HepG2 (cell line): ENCODE results near the gene HSD17B8. TPM values are rescaled to one million over a fixed set of nuclear protein-coding genes. Genes with fewer than 3 reads are reported as not detected.

Experiments used
- ATAC-seq: fragments of 200-7000 bp; cut with Tn5 transposase; 3 replicates; pipeline ENCODE4 v1.9.1; 2020; ENCODE audit warnings: mild to moderate bottlenecking, moderate library complexity
- BruUV-seq: library from RNA; stranded (reverse); fragments of 400-500 nt; replicated peaks from 2 replicates; lab custom pipeline; 2021; lab: Mats Ljungman, UMichigan
- CTCF ChIA-PET: fragments of 300-600 bp; formaldehyde crosslinking; extraction: SDS; loops from one replicate; lab custom pipeline; 2021; ENCODE audit warnings: low total read pairs, inconsistent platforms, low intra/inter-chr PET ratio; lab: Yijun Ruan, JAX
- POLR2A ChIA-PET: fragments of 350-600 bp; sonication (Branson Sonifier 250); formaldehyde crosslinking; loops from one replicate; lab custom pipeline; 2020; ENCODE audit warnings: antibody characterized with exemption, inconsistent platforms; lab: Yijun Ruan, JAX
- DNase-seq: peaks from one replicate; pipeline ENCODE4 v3.0.0-alpha.2; 2015; ENCODE audit warnings: low spot score
- FAIRE-seq: peaks from 3 replicates; lab custom pipeline; 2011; peaks lifted over from hg19 to GRCh38; lab: Jason Lieb, UNC
- H2AFZ ChIP-seq: one replicate; pipeline ENCODE4 v1.6.1; 2011; ENCODE audit warnings: low read length, inconsistent platforms
- H3K27ac ChIP-seq: fragments of 300-600 bp; 3 replicates; pipeline ENCODE4 v1.8.0; 2011; ENCODE audit warnings: mixed run types, mild to moderate bottlenecking, mixed read lengths, low read length, inconsistent platforms; ENCODE audit not compliant: insufficient read depth; ENCODE audit errors: extremely low read length
- H3K27me3 ChIP-seq, 2 experiments: fragments of 200-600 bp in 1 of 2; 2 replicates in 1 of 2; 3 replicates in 1 of 2; pipeline versions ENCODE4 v1.6.0 to v1.8.0; 2011; ENCODE audit warnings: low read length in 2 of 2, mild to moderate bottlenecking in 2 of 2, moderate library complexity in 2 of 2, inconsistent platforms in 1 of 2; ENCODE audit not compliant: insufficient read depth in 2 of 2, control insufficient read depth in 1 of 2
- H3K36me3 ChIP-seq, 2 experiments: fragments of 200-600 bp in 1 of 2; replicated peaks in 1 of 2; 2 replicates in 1 of 2; 3 replicates in 1 of 2; pipeline versions ENCODE4 v1.5.1 to v1.8.0; 2011; ENCODE audit warnings: low read length in 2 of 2, inconsistent platforms in 1 of 2; ENCODE audit not compliant: insufficient read depth in 2 of 2, control insufficient read depth in 1 of 2
- H3K4me1 ChIP-seq: 2 replicates; pipeline ENCODE4 v1.5.1; 2012; ENCODE audit warnings: low read length, inconsistent platforms; ENCODE audit not compliant: insufficient read depth
- H3K4me2 ChIP-seq: 2 replicates; pipeline ENCODE4 v1.6.0; 2011; ENCODE audit warnings: low read depth, low read length, inconsistent platforms
- H3K4me3 ChIP-seq, 3 experiments: fragments of 200-600 bp in 1 of 3; sonication (generic), shearing (Covaris generic) in 1 of 3; replicated peaks in 1 of 3; 2 replicates each; pipeline ENCODE4 v1.5.1; 2011 to 2016; ENCODE audit warnings: low read length in 3 of 3, inconsistent platforms in 2 of 3, low read depth in 2 of 3, mild to moderate bottlenecking in 2 of 3, control low read depth in 1 of 3, mixed read lengths in 1 of 3; ENCODE audit not compliant: insufficient read depth in 1 of 3
- H3K79me2 ChIP-seq: one replicate; pipeline ENCODE4 v1.6.1; 2011; ENCODE audit warnings: low read length, inconsistent platforms; ENCODE audit not compliant: insufficient read depth
- H3K9ac ChIP-seq: 2 replicates; pipeline ENCODE4 v1.6.0; 2011; ENCODE audit warnings: mild to moderate bottlenecking, low read depth, low read length, inconsistent platforms; ENCODE audit not compliant: insufficient read depth
- H3K9me3 ChIP-seq: 2 replicates; pipeline ENCODE4 v1.5.1; 2012; ENCODE audit warnings: mild to moderate bottlenecking, low read length
- H4K20me1 ChIP-seq: 2 replicates; pipeline ENCODE4 v1.6.0; 2011; ENCODE audit warnings: inconsistent platforms, mild to moderate bottlenecking, low read length, moderate library complexity; ENCODE audit not compliant: insufficient read depth
- CEBPG ChIP-seq: IDR thresholded peaks from 2 replicates; pipeline ENCODE4 v1.6.1; 2016
- GTF3A ChIP-seq: sonication (generic); formaldehyde crosslinking; conservative IDR thresholded peaks from 2 replicates; pipeline ENCODE4 v1.4.0; 2020; ENCODE audit warnings: mild to moderate bottlenecking, missing genetic modification reagents
- KDM4B ChIP-seq: sonication (generic); formaldehyde crosslinking; IDR thresholded peaks from 2 replicates; pipeline ENCODE4 v1.4.0; 2020; ENCODE audit warnings: missing genetic modification reagents
- SIX1 ChIP-seq: sonication (generic); formaldehyde crosslinking; IDR thresholded peaks from 2 replicates; pipeline ENCODE4 v1.4.0; 2020; ENCODE audit warnings: missing genetic modification reagents, borderline replicate concordance
- SRF ChIP-seq: IDR thresholded peaks from 2 replicates; pipeline ENCODE4 v1.6.1; 2011; ENCODE audit warnings: mild to moderate bottlenecking, low read depth, low read length, moderate library complexity
- TCF7L2 ChIP-seq: IDR thresholded peaks from 2 replicates; pipeline ENCODE4 v1.6.1; 2011; ENCODE audit warnings: mild to moderate bottlenecking, low read depth, low read length, moderate library complexity
- ZBTB4 ChIP-seq: sonication (generic); formaldehyde crosslinking; IDR thresholded peaks from 2 replicates; pipeline ENCODE4 v1.4.0; 2020; ENCODE audit warnings: missing genetic modification reagents, mild to moderate bottlenecking, borderline replicate concordance
- ZKSCAN8 ChIP-seq: IDR thresholded peaks from 2 replicates; pipeline ENCODE4 v1.6.1; 2016; ENCODE audit warnings: borderline replicate concordance, missing genetic modification reagents, missing compliant biosample characterization
- ZNF136 ChIP-seq: sonication (generic); formaldehyde crosslinking; IDR thresholded peaks from 2 replicates; pipeline ENCODE4 v1.8.1; 2022; ENCODE audit warnings: low read depth, mild to moderate bottlenecking, moderate library complexity, missing genetic modification reagents
- ZNF292 ChIP-seq: sonication (generic); formaldehyde crosslinking; IDR thresholded peaks from 2 replicates; pipeline ENCODE4 v1.8.1; 2022; ENCODE audit warnings: mild to moderate bottlenecking, low read depth, missing genetic modification reagents, borderline replicate concordance
- ZNF749 ChIP-seq: sonication (generic); formaldehyde crosslinking; IDR thresholded peaks from 2 replicates; pipeline ENCODE4 v1.8.0; 2022; ENCODE audit warnings: mild to moderate bottlenecking, missing genetic modification reagents, moderate library complexity, borderline replicate concordance
- ZNF891 ChIP-seq: sonication (generic); formaldehyde crosslinking; IDR thresholded peaks from 2 replicates; pipeline ENCODE4 v1.5.0; 2020; ENCODE audit warnings: mild to moderate bottlenecking, missing genetic modification reagents
- whole genome bisulfite sequencing: methylation state at CpG from one replicate; pipeline ENCODE4 v1.1.6; 2017; ENCODE audit warnings: low lambda C conversion rate; 5-methylcytosine and 5-hydroxymethylcytosine counted together
- in situ Hi-C: cut with HindIII; loops from 2 replicates; pipeline ENCODE4 v1.10.0; 2017; ENCODE audit warnings: low pct_unique_long_range_greater_than_20kb; ENCODE audit not compliant: extremely low pct_ligation_motif_present
- intact Hi-C: fragments of 100-400 bp; cut with micrococcal nuclease; formaldehyde crosslinking; loops from one replicate; pipeline ENCODE4 v1.10.0; 2022; ENCODE audit not compliant: unreplicated experiment
- polyA plus RNA-seq, 8 experiments: library from polyadenylated mRNA; depleted of rRNA in 3 of 8; stranded (reverse) in 7 of 8; unstranded in 1 of 8; fragments of >200 nt; fragmentation: Illumina TruSeq in 4 of 8; extraction: Trizol in 4 of 8; gene quantifications; 2 replicates each; pipeline versions ENCODE4 v1.2.1 to v1.2.3, GENCODE V29; 2011 to 2016; ENCODE audit warnings: low read depth in 4 of 8, missing spikeins in 1 of 8, mixed read lengths in 1 of 8; ENCODE audit not compliant: insufficient read depth in 1 of 8
- total RNA-seq, 5 experiments: library from RNA; depleted of rRNA; stranded (reverse); fragments of >200 nt; fragmentation: Illumina TruSeq; extraction: Trizol; gene quantifications; 2 replicates each; pipeline ENCODE4 v1.2.3, GENCODE V29; 2016; ENCODE audit warnings: low read depth in 1 of 5
- TF ChIP-seq, protein P1 (sequence below): sonication (generic); formaldehyde crosslinking; IDR thresholded peaks from 2 replicates; pipeline ENCODE4 v1.9.0; 2021; ENCODE audit warnings: missing genetic modification reagents, borderline replicate concordance

HSD17B8 gene
- total and polyA plus RNA-seq, 2 of the 13 experiments (the other 11 are each of a cell fraction or from before 2014, with no cell fraction given), result 12.6 to 20.1 TPM

- CTCF ChIA-PET, result no interaction called here
- no peaks in the 10 kb centered on the region for H4K20me1 ChIP-seq
- TF ChIP-seq SIX1 (CRISPR knock-in tag), result no peak
- no peak for TF ChIP-seq GTF3A
- no peak for TF ChIP-seq ZBTB4 (CRISPR knock-in tag)
- TF ChIP-seq SRF, result no peak
- TF ChIP-seq ZKSCAN8, result no peak
- TF ChIP-seq KDM4B (CRISPR knock-in tag), result no peak
- TF ChIP-seq TCF7L2, result no peak
- no peak for TF ChIP-seq ZNF891
- TF ChIP-seq, protein P1, sequence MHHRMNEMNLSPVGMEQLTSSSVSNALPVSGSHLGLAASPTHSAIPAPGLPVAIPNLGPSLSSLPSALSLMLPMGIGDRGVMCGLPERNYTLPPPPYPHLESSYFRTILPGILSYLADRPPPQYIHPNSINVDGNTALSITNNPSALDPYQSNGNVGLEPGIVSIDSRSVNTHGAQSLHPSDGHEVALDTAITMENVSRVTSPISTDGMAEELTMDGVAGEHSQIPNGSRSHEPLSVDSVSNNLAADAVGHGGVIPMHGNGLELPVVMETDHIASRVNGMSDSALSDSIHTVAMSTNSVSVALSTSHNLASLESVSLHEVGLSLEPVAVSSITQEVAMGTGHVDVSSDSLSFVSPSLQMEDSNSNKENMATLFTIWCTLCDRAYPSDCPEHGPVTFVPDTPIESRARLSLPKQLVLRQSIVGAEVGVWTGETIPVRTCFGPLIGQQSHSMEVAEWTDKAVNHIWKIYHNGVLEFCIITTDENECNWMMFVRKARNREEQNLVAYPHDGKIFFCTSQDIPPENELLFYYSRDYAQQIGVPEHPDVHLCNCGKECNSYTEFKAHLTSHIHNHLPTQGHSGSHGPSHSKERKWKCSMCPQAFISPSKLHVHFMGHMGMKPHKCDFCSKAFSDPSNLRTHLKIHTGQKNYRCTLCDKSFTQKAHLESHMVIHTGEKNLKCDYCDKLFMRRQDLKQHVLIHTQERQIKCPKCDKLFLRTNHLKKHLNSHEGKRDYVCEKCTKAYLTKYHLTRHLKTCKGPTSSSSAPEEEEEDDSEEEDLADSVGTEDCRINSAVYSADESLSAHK (CRISPR knock-in tag), result no peak
- TF ChIP-seq ZNF749 (CRISPR knock-in tag), result no peak
- TF ChIP-seq ZNF292 (CRISPR knock-in tag), result no peak
- TF ChIP-seq CEBPG (CRISPR knock-in tag), result no peak
- TF ChIP-seq ZNF136 (CRISPR knock-in tag), result no peak
- TF ChIP-seq, all 625 proteins: peak for 0
- no peaks in the 10 kb centered on the region for H3K36me3 ChIP-seq
- peaks cover 1 to 7% of the 10 kb centered on the region in 2 experiments; a peak in 3 of 5 replicates for H3K27me3 ChIP-seq
- POLR2A ChIA-PET, result no interaction called here
- H3K4me2 ChIP-seq, result no peak overlapping the region
- H3K27ac ChIP-seq, result no peak overlapping the region
- WGBS, result 48% methylated on average over 19 of the region's 19 CpGs
- no TSS peak for BruUV-seq
- ATAC-seq (no peak), DNase-seq (no peak), FAIRE-seq (no peak)
- H3K9ac ChIP-seq, result no peak overlapping the region
- H3K4me3 ChIP-seq, result no peak overlapping the region
- intact Hi-C loops, result no loop called here
- H3K9me3 ChIP-seq, result no peaks in the 10 kb centered on the region
- in situ Hi-C loops, result loop anchor here (10.0 kb wide), 1 partner anchor 153 kb away; no protein-coding TSS in a partner anchor
- no peak overlapping the region for H2AFZ ChIP-seq
- H3K4me1 ChIP-seq, result peaks cover 17% of the 10 kb centered on the region
- no peaks in the 10 kb centered on the region for H3K79me2 ChIP-seq
Measured at GRCh38 chr6:33167374-33168283, 36.8 kb upstream of the HSD17B8 start.
